SK-MEL-5 (cell line): ENCODE measurements around the gene PPFIBP1. TPM values are rescaled to one million over a fixed set of nuclear protein-coding genes. Genes with fewer than 3 reads are reported as not detected.
A peak's percentile ranks its signal among the peaks of the same experiment; 100 is the strongest.
"Not testable (repeated sequence)": the region's sequence is repeated elsewhere in the genome, so short reads cannot be mapped to it uniquely, and the experiment has no call there.

Experiments
- DNase-seq: peaks from one replicate; pipeline ENCODE4 v3.0.0-alpha.2; 2016; ENCODE audit warnings: low read depth, low spot score
- in situ Hi-C: cut with HindIII; loops from 2 replicates; pipeline ENCODE4 v1.10.0; 2016; ENCODE audit warnings: low sequenced_read_pairs, high pct_unique_total_duplicates, low pct_unique_long_range_greater_than_20kb
- total RNA-seq: library from RNA; depleted of rRNA; stranded (reverse); fragments of >200 nt; shearing (Covaris generic); gene quantifications from 2 replicates; pipeline ENCODE4 v1.2.3, GENCODE V29; 2014

The PPFIBP1 gene
- total RNA-seq, 1 experiment from 2014 or later: 55.8 TPM

- in situ Hi-C loops: no loop called here
- no peak for DNase-seq
Measured at GRCh38 chr12:27576667-27577347, 52.8 kb downstream of the PPFIBP1 start.

DNA sequence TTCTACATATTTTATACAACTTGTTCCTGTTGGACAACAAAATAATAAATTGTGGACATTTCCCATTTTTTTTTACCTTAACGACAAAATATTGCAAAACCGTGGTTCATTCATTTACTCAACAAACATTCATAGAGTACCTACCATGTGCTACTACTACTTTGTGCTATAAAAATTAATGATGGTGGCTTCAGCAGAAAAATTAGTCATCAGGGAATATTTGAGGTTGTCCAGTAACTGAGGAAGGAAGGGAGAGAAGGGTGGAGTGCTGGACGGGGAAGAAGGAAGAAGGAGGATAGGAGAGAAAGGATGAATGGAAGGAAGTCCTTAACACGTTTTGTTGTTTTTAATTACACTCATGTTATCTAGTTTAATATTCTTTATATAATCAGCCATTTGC is 53.7 kb downstream of the PPFIBP1 start:
- no peak for DNase-seq
- in situ Hi-C loops: no loop called here

DNA sequence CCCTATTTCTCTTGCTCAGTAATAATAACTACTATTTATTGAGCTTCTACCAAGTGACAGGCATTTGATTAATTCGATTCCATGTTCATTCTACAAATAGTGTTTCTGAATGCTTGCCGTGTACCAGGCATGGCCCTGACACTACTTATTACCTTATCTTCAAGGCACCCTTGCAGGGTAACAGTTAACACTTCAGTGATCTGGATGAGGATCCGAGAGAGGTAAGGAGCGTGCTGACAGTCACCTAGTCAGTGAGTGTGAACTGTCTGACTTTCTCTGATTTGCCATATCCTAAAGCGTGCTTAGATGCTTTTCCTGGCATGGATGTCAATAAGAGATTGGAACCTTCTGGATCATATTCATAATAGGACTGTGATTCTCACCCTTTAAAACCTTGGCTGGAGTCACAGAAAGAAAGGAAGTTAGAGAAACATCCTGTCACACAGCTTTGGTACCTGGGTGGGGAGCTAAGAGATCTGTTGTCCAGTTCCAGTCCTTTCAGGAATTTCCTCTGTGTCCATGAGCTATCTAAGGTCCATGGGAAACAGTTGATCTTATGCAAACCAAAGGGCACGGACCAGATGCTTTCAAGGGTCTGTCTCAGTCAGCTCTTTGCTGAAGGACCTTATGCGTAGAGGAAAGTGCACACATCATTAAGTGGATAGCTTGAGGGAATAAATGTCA is 54.8 kb downstream of the PPFIBP1 start:
- DNase-seq: no peak
- in situ Hi-C loops: no loop called here

- in situ Hi-C loops: no loop called here
- no peak for DNase-seq
Measured at GRCh38 chr12:27580561-27581330, 56.7 kb downstream of the PPFIBP1 start.

GRCh38 chr12:27581331-27581671 is 57.3 kb downstream of the PPFIBP1 start:
- in situ Hi-C loops, DNase-seq: not testable (repeated sequence)

DNA sequence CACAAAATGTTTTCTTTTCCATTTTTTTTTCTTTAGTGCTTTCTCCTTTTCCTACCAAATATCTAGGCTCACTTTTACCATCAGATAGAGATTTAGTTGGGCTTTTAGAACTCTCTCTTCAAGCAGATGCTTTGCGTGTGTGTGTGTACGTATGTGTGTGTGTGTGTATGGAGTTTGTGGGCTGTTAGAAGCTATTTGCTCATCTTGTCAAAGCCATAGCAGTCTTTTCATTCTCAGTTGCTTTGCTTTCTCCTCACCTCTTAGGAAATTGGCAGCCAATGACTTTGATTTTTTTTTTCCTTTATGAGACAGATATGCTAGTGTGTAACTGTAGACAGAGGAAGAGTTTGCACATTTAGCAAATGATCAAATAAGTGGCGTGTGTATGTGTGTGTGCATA is 57.8 kb downstream of the PPFIBP1 start:
- in situ Hi-C loops, DNase-seq: not testable (repeated sequence)

DNA sequence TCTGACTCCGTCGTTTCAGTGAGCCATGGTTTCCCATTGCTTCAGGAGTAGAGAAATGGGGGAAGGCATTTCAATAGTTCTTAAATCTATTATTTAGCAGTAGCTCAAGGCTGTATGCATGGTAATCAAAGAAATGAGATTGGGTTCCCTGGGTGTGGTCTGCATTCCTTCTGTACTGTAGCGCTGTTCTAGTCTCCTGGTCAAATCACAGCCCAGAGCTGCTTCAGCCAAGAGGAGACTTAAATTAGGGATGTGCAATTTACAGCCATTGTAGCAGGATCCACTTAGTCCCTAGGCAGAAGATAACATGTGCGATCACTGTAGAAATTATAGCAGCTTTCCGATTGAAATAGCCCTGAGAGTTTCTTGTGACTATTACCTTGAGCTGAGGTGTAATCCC is 58.4 kb downstream of the PPFIBP1 start:
- DNase-seq, in situ Hi-C loops: not testable (repeated sequence)

- in situ Hi-C loops: no loop called here
- no peak for DNase-seq
Measured at GRCh38 chr12:27583057-27583797, 59.2 kb downstream of the PPFIBP1 start.

DNA sequence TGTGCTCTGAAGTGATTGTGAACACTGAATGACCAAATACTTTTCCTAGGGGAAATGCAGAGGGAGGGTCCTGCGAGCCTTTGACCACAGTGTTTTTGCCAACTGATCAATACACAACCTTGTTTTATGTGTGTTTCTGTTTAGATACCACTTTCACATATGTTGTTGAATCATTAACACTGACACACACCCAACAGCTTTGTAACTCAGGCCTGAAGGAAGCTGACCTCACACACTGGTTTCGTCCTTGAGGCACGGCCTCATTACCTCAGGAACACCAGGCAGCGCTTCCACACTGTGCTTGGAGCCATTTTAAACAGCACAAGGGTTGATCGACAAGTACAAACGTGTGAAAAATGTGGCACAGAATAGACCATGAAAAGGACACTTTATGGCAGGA is 60.0 kb downstream of the PPFIBP1 start:
- DNase-seq: no peak
- in situ Hi-C loops: no loop called here

DNA sequence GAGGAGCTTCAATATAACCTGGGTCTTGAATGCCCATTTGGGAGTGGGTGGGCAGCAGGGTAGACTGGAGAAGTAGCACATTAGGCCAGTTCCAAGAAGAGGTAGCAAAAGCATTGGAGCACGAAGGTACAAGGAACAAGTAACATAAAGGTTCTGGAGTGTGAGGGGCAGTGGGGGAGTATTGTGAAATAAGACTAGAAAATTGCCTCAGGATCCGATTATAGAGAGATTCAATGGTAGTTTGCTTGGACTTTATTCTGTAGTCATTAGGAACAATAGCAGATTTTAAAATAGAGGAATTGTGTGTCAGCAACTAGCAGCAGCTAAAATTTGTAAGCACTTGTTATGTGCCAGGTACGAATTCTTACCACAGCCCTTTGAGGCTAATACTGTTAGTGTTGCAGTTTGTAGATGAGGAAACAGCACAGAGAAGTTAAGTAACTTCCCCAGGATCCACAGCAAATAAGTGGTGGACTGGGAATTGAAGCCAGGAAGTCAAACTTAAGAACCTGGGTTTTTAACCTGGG is 61.8 kb downstream of the PPFIBP1 start:
- DNase-seq: no peak
- in situ Hi-C loops: no loop called here

DNA sequence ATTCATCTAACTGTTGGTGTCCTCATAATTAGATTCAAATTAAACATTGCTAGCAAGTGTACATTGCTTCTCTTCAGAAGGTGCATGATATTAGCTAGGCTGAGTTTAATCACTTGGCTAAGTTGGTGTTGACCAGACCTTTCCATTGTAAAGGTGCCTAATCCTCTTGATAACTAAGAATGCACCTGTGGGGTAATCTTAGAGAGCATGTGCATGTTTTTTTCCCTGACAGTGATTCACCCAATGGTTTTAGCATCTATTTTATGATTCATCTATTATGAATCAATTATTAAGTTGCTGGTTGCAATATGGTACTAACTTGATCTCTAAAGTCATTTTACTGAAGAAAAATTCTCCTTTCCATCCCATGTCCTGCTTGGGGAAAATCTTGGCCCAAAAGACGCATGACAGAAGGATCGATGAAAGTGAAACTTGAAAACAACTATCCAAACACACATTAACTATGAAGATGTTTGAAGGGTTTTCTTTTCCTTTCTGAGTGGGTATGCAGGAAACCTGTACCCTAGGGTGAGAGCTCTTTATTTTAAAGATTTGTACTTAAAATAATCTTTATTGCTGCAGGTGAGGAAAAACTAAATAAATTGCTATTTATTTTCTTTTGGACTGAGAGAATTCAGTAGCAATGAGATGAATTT is 64.2 kb downstream of the PPFIBP1 start:
- in situ Hi-C loops, DNase-seq: not testable (repeated sequence)

DNA sequence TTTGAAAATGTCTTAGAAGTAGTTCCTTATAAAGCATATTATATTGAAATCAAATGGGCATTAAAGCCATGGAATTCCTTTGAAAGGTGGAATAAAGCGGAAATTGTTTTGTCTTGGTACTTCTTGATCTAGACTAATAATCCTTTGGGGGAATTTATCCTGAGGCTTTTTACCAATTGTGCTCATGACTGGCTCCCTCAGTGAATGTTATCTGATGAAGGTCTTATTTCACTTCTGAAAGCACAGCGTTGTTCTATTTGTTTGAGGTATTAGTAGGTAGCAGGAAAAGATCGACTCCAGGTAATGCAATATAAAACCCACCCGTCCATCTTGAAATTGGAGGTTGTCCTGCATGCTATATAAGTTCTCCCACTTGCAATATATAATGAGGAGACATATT is 64.8 kb downstream of the PPFIBP1 start:
- DNase-seq: no peak
- in situ Hi-C loops: no loop called here

DNA sequence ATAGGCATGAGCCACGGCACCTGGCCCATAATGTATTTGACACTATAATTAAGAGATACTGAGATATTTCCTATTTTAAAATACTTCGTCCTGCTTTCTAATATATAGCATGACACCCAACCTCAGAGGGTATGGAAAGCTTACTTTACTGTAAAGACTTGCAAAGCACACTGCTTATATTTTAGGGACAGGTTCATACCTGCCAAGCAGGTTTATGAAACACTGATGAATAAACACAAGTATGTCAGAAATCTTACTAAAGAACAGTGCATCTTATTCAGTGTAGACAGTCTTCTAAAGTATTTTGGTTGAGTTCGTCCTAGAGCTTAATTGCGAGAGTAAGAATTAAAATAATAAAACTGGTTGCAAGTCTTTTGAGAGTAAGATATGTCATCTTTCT is 65.4 kb downstream of the PPFIBP1 start:
- DNase-seq: no peak
- in situ Hi-C loops: no loop called here

- in situ Hi-C loops, DNase-seq: not testable (repeated sequence)
Measured at GRCh38 chr12:27591698-27592097, 67.7 kb downstream of the PPFIBP1 start.

GRCh38 chr12:27592548-27592947 is 68.5 kb downstream of the PPFIBP1 start:
- no peak for DNase-seq
- in situ Hi-C loops: no loop called here

DNA sequence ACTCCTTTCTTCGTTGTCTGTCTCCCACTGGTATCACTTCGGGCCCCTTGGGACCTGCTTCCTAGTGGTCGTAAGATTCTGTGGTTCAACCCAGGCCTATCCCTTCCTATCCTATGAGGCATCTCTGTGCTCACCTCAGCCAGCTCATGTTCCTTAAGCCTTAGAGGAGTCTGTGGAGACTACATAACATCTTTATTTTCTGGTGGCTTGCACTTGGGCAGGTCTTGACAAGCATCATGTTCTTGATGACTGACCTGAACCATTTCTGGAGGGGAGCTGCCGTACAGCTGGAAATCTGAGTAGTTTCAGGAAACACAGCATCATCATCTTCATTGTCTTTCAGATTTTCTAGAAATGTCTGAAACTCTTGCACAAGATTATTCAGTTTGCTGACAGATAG is 69.3 kb downstream of the PPFIBP1 start:
- in situ Hi-C loops: no loop called here
- no peak for DNase-seq

DNA sequence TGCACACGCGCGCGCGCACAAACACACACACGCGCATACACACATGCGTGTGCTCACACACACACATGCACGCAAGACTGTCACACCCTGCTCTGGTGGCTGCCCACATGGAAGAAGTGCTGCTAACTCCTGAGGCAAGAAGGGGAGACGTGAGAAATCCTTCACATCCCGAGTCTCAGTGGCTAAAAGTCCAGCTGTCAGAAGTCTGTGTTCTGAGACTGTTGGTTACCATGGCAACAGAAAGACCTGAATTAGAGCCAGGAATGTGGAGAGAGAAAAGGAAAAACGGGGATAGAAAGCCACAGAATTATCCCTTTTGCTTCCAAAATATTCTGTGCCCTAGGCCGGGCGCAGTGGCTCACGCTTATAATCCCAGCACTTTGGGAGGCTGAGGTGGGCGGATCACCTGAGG is 71.2 kb downstream of the PPFIBP1 start:
- DNase-seq: peak; percentile 12
- in situ Hi-C loops: no loop called here
